ENCODE measurements around the gene TBC1D16. TPM values are rescaled to one million over a fixed set of nuclear protein-coding genes. Genes with fewer than 3 reads are reported as not detected.

The TBC1D16 gene
- total and polyA plus RNA-seq, 2 donors (not counting 1 experiment from before 2014, with no cell fraction given): 8.3 to 30.4 TPM

- no peak overlapping the region for H3K9ac ChIP-seq (ENCODE audit: insufficient read depth, low read length)
- H3K4me2 ChIP-seq (ENCODE audit: extremely low read depth, insufficient read depth, low read length): no peak overlapping the region
- H3K4me3 ChIP-seq (replicated peaks in 1 of 4; ENCODE audit: control extremely low read depth in 1 of 4, insufficient read depth in 1 of 4, low read depth in 3 of 4, low read length in 4 of 4): no peak overlapping the region
- no peaks in the 10 kb centered on the region for H3K36me3 ChIP-seq (ENCODE audit: control insufficient read depth, insufficient read depth, low read length)
- DNase-seq (ENCODE audit: low read depth in 2 of 2): no peak
- no peak overlapping the region for H3K27ac ChIP-seq (ENCODE audit: insufficient read depth, low read length)
- no peaks in the 10 kb centered on the region for H3K79me2 ChIP-seq (ENCODE audit: control insufficient read depth, insufficient read depth, low read length)
- no peaks in the 10 kb centered on the region for H3K27me3 ChIP-seq (ENCODE audit: control insufficient read depth, insufficient read depth, low read length)
- H3K9me3 ChIP-seq (ENCODE audit: control insufficient read depth, insufficient read depth, low read depth, low read length): no peaks in the 10 kb centered on the region
- no peak for TF ChIP-seq CTCF (conservative IDR thresholded peaks at IDR 0.05 in 1 of 2, IDR thresholded peaks at IDR 0.05 in 1 of 2; ENCODE audit: low read depth in 1 of 2, low read length in 2 of 2)
- no peaks in the 10 kb centered on the region for H4K20me1 ChIP-seq (ENCODE audit: control insufficient read depth, extremely low read depth, insufficient read depth, low read length)
- no peaks in the 10 kb centered on the region for H3K4me1 ChIP-seq (ENCODE audit: control insufficient read depth, extremely low read depth, insufficient read depth, low read length)
- no peak overlapping the region for H2AFZ ChIP-seq (ENCODE audit: low read length)
These were observed 55.2 kb downstream of the TBC1D16 start for GRCh38 chr17:79980246-79981043.

- Histone ChIP-seq H3K4me1 (ENCODE audit: control insufficient read depth, extremely low read depth, insufficient read depth, low read length) (no peaks in the 10 kb centered on the region), H2AFZ (ENCODE audit: low read length) (no peak overlapping the region), H3K27ac (ENCODE audit: insufficient read depth, low read length) (no peak overlapping the region), H3K27me3 (ENCODE audit: control insufficient read depth, insufficient read depth, low read length) (no peaks in the 10 kb centered on the region), H3K79me2 (ENCODE audit: control insufficient read depth, insufficient read depth, low read length) (no peaks in the 10 kb centered on the region), H3K4me3 (replicated peaks in 1 of 4; ENCODE audit: control extremely low read depth in 1 of 4, insufficient read depth in 1 of 4, low read depth in 3 of 4, low read length in 4 of 4) (no peak overlapping the region), H3K4me2 (ENCODE audit: extremely low read depth, insufficient read depth, low read length) (no peak overlapping the region), H3K9me3 (ENCODE audit: control insufficient read depth, insufficient read depth, low read depth, low read length) (no peaks in the 10 kb centered on the region), H3K9ac (ENCODE audit: insufficient read depth, low read length) (no peak overlapping the region), H4K20me1 (ENCODE audit: control insufficient read depth, extremely low read depth, insufficient read depth, low read length) (no peaks in the 10 kb centered on the region), H3K36me3 (ENCODE audit: control insufficient read depth, insufficient read depth, low read length) (no peaks in the 10 kb centered on the region)
- TF ChIP-seq CTCF (conservative IDR thresholded peaks at IDR 0.05 in 1 of 2, IDR thresholded peaks at IDR 0.05 in 1 of 2; ENCODE audit: low read depth in 1 of 2, low read length in 2 of 2) (no peak), EZH2 (IDR thresholded peaks at IDR 0.05; ENCODE audit: low read length, missing control alignments) (no peak)
- DNase-seq (ENCODE audit: low read depth in 2 of 2): no peak
These were observed 55.9 kb downstream of the TBC1D16 start for GRCh38 chr17:79979816-79980215.

- Histone ChIP-seq H3K36me3 (ENCODE audit: control insufficient read depth, insufficient read depth, low read length) (no peaks in the 10 kb centered on the region), H3K4me3 (replicated peaks in 1 of 4; ENCODE audit: control extremely low read depth in 1 of 4, insufficient read depth in 1 of 4, low read depth in 3 of 4, low read length in 4 of 4) (no peak overlapping the region), H2AFZ (ENCODE audit: low read length) (no peak overlapping the region), H3K4me2 (ENCODE audit: extremely low read depth, insufficient read depth, low read length) (no peak overlapping the region), H3K4me1 (ENCODE audit: control insufficient read depth, extremely low read depth, insufficient read depth, low read length) (no peaks in the 10 kb centered on the region), H3K27ac (ENCODE audit: insufficient read depth, low read length) (no peak overlapping the region), H3K9me3 (ENCODE audit: control insufficient read depth, insufficient read depth, low read depth, low read length) (no peaks in the 10 kb centered on the region), H3K9ac (ENCODE audit: insufficient read depth, low read length) (no peak overlapping the region), H3K79me2 (ENCODE audit: control insufficient read depth, insufficient read depth, low read length) (no peaks in the 10 kb centered on the region), H3K27me3 (ENCODE audit: control insufficient read depth, insufficient read depth, low read length) (no peaks in the 10 kb centered on the region), H4K20me1 (ENCODE audit: control insufficient read depth, extremely low read depth, insufficient read depth, low read length) (no peaks in the 10 kb centered on the region)
- no peak for DNase-seq (ENCODE audit: low read depth in 2 of 2)
- TF ChIP-seq EZH2 (IDR thresholded peaks at IDR 0.05; ENCODE audit: low read length, missing control alignments): no peak
- TF ChIP-seq CTCF (conservative IDR thresholded peaks at IDR 0.05 in 1 of 2, IDR thresholded peaks at IDR 0.05 in 1 of 2; ENCODE audit: low read depth in 1 of 2, low read length in 2 of 2): no peak
These were observed 56.4 kb downstream of the TBC1D16 start for GRCh38 chr17:79979221-79979741.
